GM12878 (cell line): Measurements from ENCODE around the gene C1QTNF12. TPM values are rescaled to one million over a fixed set of nuclear protein-coding genes. Genes with fewer than 3 reads are reported as not detected.

Experiments
- ATAC-seq: fragments of 200-7000 bp; cut with Tn5 transposase; 3 replicates; pipeline ENCODE4 v1.9.1; 2020; ENCODE audit warnings: mild to moderate bottlenecking, moderate library complexity
- BruUV-seq: library from RNA; stranded (reverse); fragments of 400-500 nt; replicated peaks from 2 replicates; lab custom pipeline; 2021; lab: Mats Ljungman, UMichigan
- CTCF ChIA-PET: fragments of 300-600 bp; sonication (Branson Sonifier 250); formaldehyde crosslinking; extraction: SDS; loops from one replicate; lab custom pipeline; 2021; ENCODE audit warnings: inconsistent platforms; lab: Yijun Ruan, JAX
- POLR2A ChIA-PET: fragments of 350-600 bp; formaldehyde crosslinking; extraction: SDS; loops from one replicate; lab custom pipeline; 2021; ENCODE audit warnings: inconsistent platforms; lab: Charles Lee
- RAD21 ChIA-PET: fragments of 300-600 bp; sonication (Branson Sonifier 250); formaldehyde crosslinking; loops from one replicate; lab custom pipeline; 2023; ENCODE audit warnings: antibody characterized with exemption; ENCODE audit not compliant: unreplicated experiment; lab: Charles Lee
- SMC1A ChIA-PET: fragments of 300-600 bp; sonication (Branson Sonifier 250); formaldehyde crosslinking; loops from one replicate; lab custom pipeline; 2023; ENCODE audit not compliant: unreplicated experiment, uncharacterized antibody; lab: Charles Lee
- DNase-seq: peaks from one replicate; pipeline ENCODE4 v3.0.0-alpha.2; 2011; ENCODE audit warnings: low read depth, low spot score
- FAIRE-seq: peaks from 3 replicates; lab custom pipeline; 2011; peaks lifted over from hg19 to GRCh38; lab: Jason Lieb, UNC
- H2AFZ ChIP-seq: 2 replicates; pipeline ENCODE4 v1.6.0; 2011; ENCODE audit warnings: low read depth, low read length, control low read depth; ENCODE audit not compliant: control insufficient read depth
- H3K27ac ChIP-seq: 2 replicates; pipeline ENCODE4 v1.5.1; 2011; ENCODE audit warnings: control low read depth; ENCODE audit not compliant: control insufficient read depth, insufficient read depth
- H3K27me3 ChIP-seq, 2 experiments: replicated peaks in 1 of 2; 2 replicates each; pipeline versions ENCODE4 v1.6.0 to v1.6.1; 2011; ENCODE audit warnings: low read length in 1 of 2; ENCODE audit not compliant: control insufficient read depth in 2 of 2, insufficient read depth in 2 of 2
- H3K36me3 ChIP-seq, 2 experiments: 2 replicates each; pipeline ENCODE4 v1.5.1; 2011; ENCODE audit warnings: low read length in 1 of 2; ENCODE audit not compliant: control insufficient read depth in 2 of 2, insufficient read depth in 2 of 2
- H3K4me1 ChIP-seq: 2 replicates; pipeline ENCODE4 v1.6.1; 2011; ENCODE audit warnings: mild to moderate bottlenecking, low read length, moderate library complexity, mixed read lengths; ENCODE audit not compliant: control insufficient read depth, insufficient read depth
- H3K4me2 ChIP-seq: 2 replicates; pipeline ENCODE4 v1.6.0; 2011; ENCODE audit warnings: control low read depth; ENCODE audit not compliant: control insufficient read depth, insufficient read depth
- H3K4me3 ChIP-seq: fragments of 200-600 bp; sonication (generic); 2 replicates; pipeline ENCODE4 v1.5.1; 2016
- H3K79me2 ChIP-seq: 2 replicates; pipeline ENCODE4 v1.6.0; 2011; ENCODE audit warnings: low read length; ENCODE audit not compliant: control insufficient read depth, insufficient read depth
- H3K9ac ChIP-seq: 2 replicates; pipeline ENCODE4 v1.8.0; 2011; ENCODE audit warnings: low read length, control low read depth, mixed read lengths; ENCODE audit not compliant: control insufficient read depth, insufficient read depth
- H3K9me3 ChIP-seq: replicated peaks from 3 replicates; pipeline ENCODE4 v1.5.1; 2011; ENCODE audit warnings: mild to moderate bottlenecking, low read length; ENCODE audit not compliant: control insufficient read depth, insufficient read depth
- H4K20me1 ChIP-seq: 2 replicates; pipeline ENCODE4 v1.6.0; 2011; ENCODE audit not compliant: control insufficient read depth, insufficient read depth
- HDAC2 ChIP-seq: fragments of 200-600 bp; sonication (generic); IDR thresholded peaks from 2 replicates; pipeline ENCODE4 v1.6.1; 2017
- MEF2A ChIP-seq: IDR thresholded peaks from 2 replicates; pipeline ENCODE4 v1.6.1; 2011; ENCODE audit warnings: low read depth, mild to moderate bottlenecking, low read length, moderate library complexity; ENCODE audit not compliant: insufficient read depth
- RAD21 ChIP-seq: IDR thresholded peaks from 2 replicates; pipeline ENCODE4 v1.6.1; 2011; ENCODE audit warnings: mild to moderate bottlenecking, low read depth, low read length, moderate library complexity; ENCODE audit not compliant: insufficient read depth
- RUNX3 ChIP-seq: IDR thresholded peaks from 2 replicates; pipeline ENCODE4 v1.6.1; 2012; ENCODE audit warnings: low read length, inconsistent platforms
- ZBED1 ChIP-seq: IDR thresholded peaks from 2 replicates; pipeline ENCODE4 v1.6.1; 2016; ENCODE audit warnings: borderline replicate concordance
- ZNF217 ChIP-seq: fragments of 450-650 bp; IDR thresholded peaks from 2 replicates; pipeline ENCODE4 v1.6.1; 2017; ENCODE audit warnings: antibody characterized with exemption, mild to moderate bottlenecking
- ZNF384 ChIP-seq: IDR thresholded peaks from 2 replicates; pipeline ENCODE4 v1.6.1; 2012; ENCODE audit warnings: low read depth, mild to moderate bottlenecking, low read length, improper control_type of control experiment, borderline replicate concordance
- ZNF622 ChIP-seq: fragments of 450-650 bp; IDR thresholded peaks from 2 replicates; pipeline ENCODE4 v1.6.1; 2017; ENCODE audit warnings: mild to moderate bottlenecking, inconsistent platforms
- WGBS: methylation state at CpG from one replicate; pipeline ENCODE4 v1.1.6; 2016; ENCODE audit warnings: low lambda C conversion rate; ENCODE audit not compliant: insufficient replicate concordance, insufficient coverage; ENCODE audit errors: missing lambda C conversion rate; 5-methylcytosine and 5-hydroxymethylcytosine counted together
- in situ Hi-C: fragments of 300-500 bp; cut with MboI; formaldehyde crosslinking; loops from 9 replicates; pipeline ENCODE4 v1.14.3; 2018; ENCODE audit warnings: mixed read lengths
- intact Hi-C: fragments of 100-400 bp; cut with micrococcal nuclease; formaldehyde crosslinking; loops from one replicate; pipeline ENCODE4 v1.14.2; 2022; ENCODE audit not compliant: unreplicated experiment
- polyA plus RNA-seq, 11 experiments: library from polyadenylated mRNA; depleted of rRNA in 4 of 11; unstranded in 6 of 11; stranded (reverse) in 5 of 11; fragments of >200 nt; fragmentation: Nextera tagmentation in 4 of 11; fragmentation: Illumina TruSeq in 1 of 11; extraction: Ambion mirVana in 4 of 11; extraction: Trizol in 1 of 11; gene quantifications; 1 replicate in 1 of 11; 2 replicates in 10 of 11; pipeline versions ENCODE4 v1.2.1 to v1.2.3, GENCODE V29; 2011 to 2016; ENCODE audit warnings: inconsistent platforms in 2 of 11, missing spikeins in 2 of 11, low read depth in 1 of 11
- total RNA-seq, 4 experiments: library from RNA; depleted of rRNA in 3 of 4; stranded (reverse); fragments of >200 nt in 3 of 4; fragmentation: Illumina TruSeq in 1 of 4; extraction: Trizol in 1 of 4; gene quantifications; 2 replicates each; pipeline versions ENCODE4 v1.2.1 to v1.2.3, GENCODE V29; 2013 to 2021
- TF ChIP-seq, protein P1 (sequence below): IDR thresholded peaks from 2 replicates; pipeline ENCODE4 v1.6.1; 2011; ENCODE audit warnings: borderline replicate concordance, low read depth, mild to moderate bottlenecking, moderate library complexity, mixed read lengths, low read length; ENCODE audit not compliant: insufficient read depth; ENCODE audit errors: extremely low read length
- TF ChIP-seq, protein P2 (sequence below): IDR thresholded peaks from 2 replicates; pipeline ENCODE4 v1.6.1; 2012; ENCODE audit warnings: low read length, inconsistent platforms
- TF ChIP-seq, protein P3 (sequence below): fragments of 450-650 bp; IDR thresholded peaks from 2 replicates; pipeline ENCODE4 v1.6.1; 2016; ENCODE audit warnings: mild to moderate bottlenecking, moderate library complexity, borderline replicate concordance

The C1QTNF12 gene
- total and polyA plus RNA-seq, 10 of the 15 experiments (the other 5 are each of a cell fraction or from before 2014, with no cell fraction given) = 0.17 to 1.0 (median 0.31) TPM; not detected in 5

DNA sequence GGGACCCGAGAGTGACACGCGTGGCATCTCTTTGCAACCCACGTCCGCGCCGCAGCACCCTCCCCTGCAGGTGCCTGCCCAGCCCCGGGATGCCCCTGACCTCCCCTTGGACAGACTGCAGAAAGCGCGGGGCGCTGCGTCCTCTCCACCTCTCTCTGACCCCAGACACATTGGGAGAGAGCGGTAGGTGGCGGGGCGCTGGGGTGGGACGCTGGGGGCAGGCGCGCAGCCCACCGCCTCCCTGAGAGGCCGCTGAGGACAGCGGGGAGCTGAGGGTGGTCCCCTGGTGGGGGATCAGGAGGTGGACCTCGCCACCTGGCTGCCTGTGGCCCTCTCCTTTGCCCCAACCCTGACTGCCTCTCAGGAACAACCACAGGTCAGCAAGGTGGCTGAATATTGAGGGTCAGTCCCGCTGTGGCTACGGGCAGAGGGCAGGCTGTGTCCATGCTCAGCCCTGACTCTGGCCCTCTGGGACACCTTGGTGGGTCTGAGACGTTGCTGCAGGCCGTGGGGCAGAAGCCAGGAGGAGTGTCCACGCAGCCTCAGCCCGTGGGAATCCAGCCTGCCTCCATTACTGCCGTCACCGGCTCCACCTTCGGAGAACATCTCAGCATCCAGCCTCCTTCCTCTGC, 27.9 kb upstream of the C1QTNF12 start:
- POLR2A ChIA-PET = interaction anchor here (1.0 to 1.4 kb wide), 4 partner anchors 19 to 260 kb away, joined by 3 to 5 read pairs (median 4); partner anchors contain the start of gene ISG15
- ATAC-seq (no peak), DNase-seq (no peak), FAIRE-seq (no peak)
- H3K36me3 ChIP-seq = peaks cover 0 to 6% of the 10 kb centered on the region in 2 experiments; a peak in 1 of 4 replicates
- no TSS peak for BruUV-seq
- H3K4me3 ChIP-seq = peak overlapping the region; percentile 81
- H3K27ac ChIP-seq = peak overlapping the region; percentile 52
- intact Hi-C loops = no loop called here
- TF ChIP-seq, protein P1, sequence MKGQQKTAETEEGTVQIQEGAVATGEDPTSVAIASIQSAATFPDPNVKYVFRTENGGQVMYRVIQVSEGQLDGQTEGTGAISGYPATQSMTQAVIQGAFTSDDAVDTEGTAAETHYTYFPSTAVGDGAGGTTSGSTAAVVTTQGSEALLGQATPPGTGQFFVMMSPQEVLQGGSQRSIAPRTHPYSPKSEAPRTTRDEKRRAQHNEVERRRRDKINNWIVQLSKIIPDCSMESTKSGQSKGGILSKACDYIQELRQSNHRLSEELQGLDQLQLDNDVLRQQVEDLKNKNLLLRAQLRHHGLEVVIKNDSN = no peak
- TF ChIP-seq, protein P2, sequence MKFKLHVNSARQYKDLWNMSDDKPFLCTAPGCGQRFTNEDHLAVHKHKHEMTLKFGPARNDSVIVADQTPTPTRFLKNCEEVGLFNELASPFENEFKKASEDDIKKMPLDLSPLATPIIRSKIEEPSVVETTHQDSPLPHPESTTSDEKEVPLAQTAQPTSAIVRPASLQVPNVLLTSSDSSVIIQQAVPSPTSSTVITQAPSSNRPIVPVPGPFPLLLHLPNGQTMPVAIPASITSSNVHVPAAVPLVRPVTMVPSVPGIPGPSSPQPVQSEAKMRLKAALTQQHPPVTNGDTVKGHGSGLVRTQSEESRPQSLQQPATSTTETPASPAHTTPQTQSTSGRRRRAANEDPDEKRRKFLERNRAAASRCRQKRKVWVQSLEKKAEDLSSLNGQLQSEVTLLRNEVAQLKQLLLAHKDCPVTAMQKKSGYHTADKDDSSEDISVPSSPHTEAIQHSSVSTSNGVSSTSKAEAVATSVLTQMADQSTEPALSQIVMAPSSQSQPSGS = no peak
- no peak for TF ChIP-seq HDAC2
- no peak for TF ChIP-seq RAD21
- TF ChIP-seq ZNF217 = no peak
- TF ChIP-seq ZNF622 = no peak
- TF ChIP-seq, protein P3, sequence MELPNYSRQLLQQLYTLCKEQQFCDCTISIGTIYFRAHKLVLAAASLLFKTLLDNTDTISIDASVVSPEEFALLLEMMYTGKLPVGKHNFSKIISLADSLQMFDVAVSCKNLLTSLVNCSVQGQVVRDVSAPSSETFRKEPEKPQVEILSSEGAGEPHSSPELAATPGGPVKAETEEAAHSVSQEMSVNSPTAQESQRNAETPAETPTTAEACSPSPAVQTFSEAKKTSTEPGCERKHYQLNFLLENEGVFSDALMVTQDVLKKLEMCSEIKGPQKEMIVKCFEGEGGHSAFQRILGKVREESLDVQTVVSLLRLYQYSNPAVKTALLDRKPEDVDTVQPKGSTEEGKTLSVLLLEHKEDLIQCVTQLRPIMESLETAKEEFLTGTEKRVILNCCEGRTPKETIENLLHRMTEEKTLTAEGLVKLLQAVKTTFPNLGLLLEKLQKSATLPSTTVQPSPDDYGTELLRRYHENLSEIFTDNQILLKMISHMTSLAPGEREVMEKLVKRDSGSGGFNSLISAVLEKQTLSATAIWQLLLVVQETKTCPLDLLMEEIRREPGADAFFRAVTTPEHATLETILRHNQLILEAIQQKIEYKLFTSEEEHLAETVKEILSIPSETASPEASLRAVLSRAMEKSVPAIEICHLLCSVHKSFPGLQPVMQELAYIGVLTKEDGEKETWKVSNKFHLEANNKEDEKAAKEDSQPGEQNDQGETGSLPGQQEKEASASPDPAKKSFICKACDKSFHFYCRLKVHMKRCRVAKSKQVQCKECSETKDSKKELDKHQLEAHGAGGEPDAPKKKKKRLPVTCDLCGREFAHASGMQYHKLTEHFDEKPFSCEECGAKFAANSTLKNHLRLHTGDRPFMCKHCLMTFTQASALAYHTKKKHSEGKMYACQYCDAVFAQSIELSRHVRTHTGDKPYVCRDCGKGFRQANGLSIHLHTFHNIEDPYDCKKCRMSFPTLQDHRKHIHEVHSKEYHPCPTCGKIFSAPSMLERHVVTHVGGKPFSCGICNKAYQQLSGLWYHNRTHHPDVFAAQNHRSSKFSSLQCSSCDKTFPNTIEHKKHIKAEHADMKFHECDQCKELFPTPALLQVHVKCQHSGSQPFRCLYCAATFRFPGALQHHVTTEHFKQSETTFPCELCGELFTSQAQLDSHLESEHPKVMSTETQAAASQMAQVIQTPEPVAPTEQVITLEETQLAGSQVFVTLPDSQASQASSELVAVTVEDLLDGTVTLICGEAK = no peak
- TF ChIP-seq MEF2A = no peak
- TF ChIP-seq RUNX3 = no peak
- no peak for TF ChIP-seq ZBED1
- no peak for TF ChIP-seq ZNF384
- CTCF ChIA-PET = interaction anchor here (1.0 kb wide), 3 partner anchors 13 to 24 kb away, joined by 3 to 4 read pairs (median 4); no protein-coding TSS in a partner anchor
- RAD21 ChIA-PET = no interaction called here
- SMC1A ChIA-PET = no interaction called here
- peaks cover 4% of the 10 kb centered on the region; the same call in 1 of the 2 replicates for H4K20me1 ChIP-seq
- H2AFZ ChIP-seq = peak overlapping the region; percentile 92
- in situ Hi-C loops = no loop called here
- H3K9me3 ChIP-seq = no peaks in the 10 kb centered on the region
- H3K9ac ChIP-seq = peak overlapping the region; percentile 62
- peak overlapping the region; percentile 95 for H3K4me2 ChIP-seq
- peaks cover 41% of the 10 kb centered on the region for H3K79me2 ChIP-seq
- H3K4me1 ChIP-seq = peaks cover 18% of the 10 kb centered on the region
- no peaks in the 10 kb centered on the region for H3K27me3 ChIP-seq
- 34% methylated on average over 29 of the region's 31 CpGs for WGBS
